Activated CD8-positive, alpha-beta memory T cell treated with anti-CD3 and anti-CD28 coated beads, Interleukin-2, amount 10 ng/mL, durations not matched to agents 7 days and 5 days (primary cell): ENCODE measurements around the gene SSTR3. TPM values are rescaled to one million over a fixed set of nuclear protein-coding genes. Genes with fewer than 3 reads are reported as not detected.
"Not testable (repeated sequence)": the region's sequence is repeated elsewhere in the genome, so short reads cannot be mapped to it uniquely, and the experiment has no call there.

Experiments
- ATAC-seq: fragments of 150-1000 bp; cut with Tn5 transposase; one replicate; pipeline ENCODE4 v1.10.0; 2021; ENCODE audit warnings: moderate library complexity
- CTCF ChIA-PET: fragments of 350-600 bp; sonication (Branson Sonifier 250); formaldehyde crosslinking; loops from one replicate; lab custom pipeline; 2021; ENCODE audit warnings: antibody characterized with exemption; lab: Charles Lee
- DNase-seq: peaks from one replicate; pipeline ENCODE4 v3.0.0-alpha.2; 2020
- H3K27ac Mint-ChIP-seq: one replicate; pipeline ENCODE4 v1.8.0; 2021; ENCODE audit warnings: mild to moderate bottlenecking, mixed read lengths
- H3K27me3 Mint-ChIP-seq: one replicate; pipeline ENCODE4 v1.8.0; 2021; ENCODE audit warnings: mixed read lengths
- H3K36me3 Mint-ChIP-seq: one replicate; pipeline ENCODE4 v1.8.0; 2021; ENCODE audit warnings: mild to moderate bottlenecking, mixed read lengths
- H3K4me1 Mint-ChIP-seq: one replicate; pipeline ENCODE4 v1.8.0; 2021; ENCODE audit warnings: mixed read lengths
- H3K4me3 Mint-ChIP-seq: one replicate; pipeline ENCODE4 v1.8.0; 2021; ENCODE audit warnings: mild to moderate bottlenecking, moderate library complexity, mixed read lengths
- H3K9me3 Mint-ChIP-seq: one replicate; pipeline ENCODE4 v1.8.0; 2022; ENCODE audit warnings: low read depth, mixed read lengths
- total RNA-seq, 2 experiments: library from RNA; stranded (reverse); gene quantifications; one replicate each; pipeline ENCODE4 v1.2.3, GENCODE V29; 2021

Gene SSTR3
- total RNA-seq, 2 experiments from 2014 or later, result 1.3 to 2.2 TPM

DNA sequence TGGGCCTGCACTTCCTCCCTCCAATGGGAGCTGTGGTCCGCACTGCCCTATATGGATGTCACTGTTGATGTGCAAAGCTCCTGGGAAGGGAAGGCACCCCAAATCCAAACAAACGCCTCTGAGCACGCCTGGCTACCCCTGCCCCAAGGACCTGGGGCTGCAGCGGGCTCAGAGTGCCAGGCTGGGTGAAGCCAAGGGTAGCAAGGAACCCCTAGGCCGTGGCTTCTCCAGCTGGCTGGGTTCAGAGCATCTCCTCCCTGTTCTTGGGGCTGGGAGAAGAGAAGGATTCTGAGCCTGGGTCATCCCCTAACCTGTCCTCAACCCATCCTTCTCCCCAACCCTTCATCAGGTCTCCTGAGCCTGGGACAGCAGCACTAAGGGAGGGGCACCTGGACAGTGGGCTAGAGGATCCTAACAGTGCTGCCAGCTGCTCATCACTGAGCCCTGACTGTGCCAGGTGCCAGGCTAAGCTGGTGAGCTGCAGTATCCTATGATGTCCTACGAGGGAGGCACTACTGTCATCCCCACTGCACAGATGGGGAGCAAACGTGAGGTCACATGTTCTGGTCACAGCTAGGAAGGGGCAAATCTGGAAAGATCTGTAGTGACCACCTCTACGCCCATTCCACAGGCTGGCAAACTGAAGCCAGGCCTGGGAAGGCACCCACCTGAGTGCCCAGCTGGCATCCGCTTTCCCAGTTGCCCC, 3.0 kb downstream of the SSTR3 start:
- Mint-ChIP-seq H3K4me3 (no peak overlapping the region), H3K27me3 (no peaks in the 10 kb centered on the region), H3K9me3 (no peaks in the 10 kb centered on the region), H3K27ac (no peak overlapping the region), H3K4me1 (no peaks in the 10 kb centered on the region), H3K36me3 (no peaks in the 10 kb centered on the region)
- DNase-seq (no peak), ATAC-seq (no peak)
- CTCF ChIA-PET, result interaction anchor here (0.9 to 3.9 kb wide), 4 partner anchors 9 to 25 kb away, joined by 3 to 24 read pairs (median 3); no protein-coding TSS in a partner anchor

DNA sequence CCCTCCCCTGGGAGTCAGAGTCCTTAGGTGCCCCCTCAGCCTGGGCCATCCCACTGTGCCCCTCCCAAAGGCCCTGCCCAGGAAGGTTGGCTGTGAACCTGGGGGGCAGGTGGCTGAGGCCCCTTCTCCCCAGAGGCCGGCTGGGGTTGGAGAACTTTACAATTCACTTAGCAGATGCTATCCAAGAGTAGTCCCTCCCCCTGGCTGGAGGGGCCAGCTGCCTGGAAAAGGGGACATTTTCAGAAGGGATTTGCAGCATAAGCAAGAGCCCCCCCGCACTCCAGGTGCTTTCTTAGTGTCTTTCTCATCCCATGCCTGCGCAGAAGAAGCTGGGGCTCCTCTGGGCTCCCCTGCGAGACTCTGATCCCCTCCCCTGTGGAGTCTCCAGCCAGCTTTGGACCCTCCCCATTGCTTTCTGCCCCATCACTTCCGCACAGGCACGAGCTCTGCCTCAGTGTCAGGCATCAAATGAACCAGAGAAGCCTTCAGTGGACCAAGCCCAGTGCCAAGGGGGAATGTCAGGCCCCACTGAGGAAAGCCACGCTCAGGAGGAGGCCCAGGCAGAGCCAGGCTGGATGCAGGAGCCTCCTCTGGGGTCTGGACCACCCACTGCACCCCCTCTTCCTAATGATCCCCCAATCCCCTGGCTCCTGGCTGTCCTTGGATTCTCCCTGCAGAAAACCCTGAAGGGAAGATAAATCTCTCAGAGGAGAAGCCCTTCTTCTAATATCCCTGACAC, 3.7 kb downstream of the SSTR3 start:
- no peaks in the 10 kb centered on the region for H3K36me3 Mint-ChIP-seq
- CTCF ChIA-PET, result interaction anchor here (0.9 to 3.9 kb wide), 3 partner anchors 8 to 15 kb away, joined by 3 to 24 read pairs (median 3); no protein-coding TSS in a partner anchor
- no peaks in the 10 kb centered on the region for H3K4me1 Mint-ChIP-seq
- no peak for DNase-seq
- H3K27me3 Mint-ChIP-seq, result no peaks in the 10 kb centered on the region
- no peak overlapping the region for H3K27ac Mint-ChIP-seq
- no peaks in the 10 kb centered on the region for H3K9me3 Mint-ChIP-seq
- no peak overlapping the region for H3K4me3 Mint-ChIP-seq
- ATAC-seq, result no peak

DNA sequence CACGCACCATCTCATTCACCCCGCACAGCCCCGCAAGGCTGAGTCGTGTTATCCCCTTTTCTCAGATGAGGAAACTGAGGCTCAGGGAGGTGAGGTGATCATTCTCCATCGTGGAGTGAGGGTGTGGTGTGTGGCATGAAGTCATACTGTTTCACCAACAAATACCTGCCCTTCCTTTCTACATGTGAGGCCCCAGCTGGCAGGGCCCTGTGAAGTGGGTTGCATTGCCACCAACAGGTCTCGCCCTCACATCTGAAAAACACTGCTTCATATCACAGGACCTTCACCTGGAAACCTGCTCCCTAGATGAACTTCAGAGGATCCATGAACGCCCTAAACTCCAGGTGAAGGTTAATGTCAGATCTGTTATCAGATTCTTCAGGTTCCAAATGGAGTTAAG, 4.3 kb downstream of the SSTR3 start:
- H3K4me1 Mint-ChIP-seq, result no peaks in the 10 kb centered on the region
- ATAC-seq (no peak), DNase-seq (no peak)
- H3K27me3 Mint-ChIP-seq, result no peaks in the 10 kb centered on the region
- CTCF ChIA-PET, result interaction anchor here (1.1 to 3.9 kb wide), 2 partner anchors 8 to 14 kb away, joined by 3 to 24 read pairs; no protein-coding TSS in a partner anchor
- no peak overlapping the region for H3K27ac Mint-ChIP-seq
- H3K9me3 Mint-ChIP-seq, result no peaks in the 10 kb centered on the region
- no peaks in the 10 kb centered on the region for H3K36me3 Mint-ChIP-seq
- no peak overlapping the region for H3K4me3 Mint-ChIP-seq

DNA sequence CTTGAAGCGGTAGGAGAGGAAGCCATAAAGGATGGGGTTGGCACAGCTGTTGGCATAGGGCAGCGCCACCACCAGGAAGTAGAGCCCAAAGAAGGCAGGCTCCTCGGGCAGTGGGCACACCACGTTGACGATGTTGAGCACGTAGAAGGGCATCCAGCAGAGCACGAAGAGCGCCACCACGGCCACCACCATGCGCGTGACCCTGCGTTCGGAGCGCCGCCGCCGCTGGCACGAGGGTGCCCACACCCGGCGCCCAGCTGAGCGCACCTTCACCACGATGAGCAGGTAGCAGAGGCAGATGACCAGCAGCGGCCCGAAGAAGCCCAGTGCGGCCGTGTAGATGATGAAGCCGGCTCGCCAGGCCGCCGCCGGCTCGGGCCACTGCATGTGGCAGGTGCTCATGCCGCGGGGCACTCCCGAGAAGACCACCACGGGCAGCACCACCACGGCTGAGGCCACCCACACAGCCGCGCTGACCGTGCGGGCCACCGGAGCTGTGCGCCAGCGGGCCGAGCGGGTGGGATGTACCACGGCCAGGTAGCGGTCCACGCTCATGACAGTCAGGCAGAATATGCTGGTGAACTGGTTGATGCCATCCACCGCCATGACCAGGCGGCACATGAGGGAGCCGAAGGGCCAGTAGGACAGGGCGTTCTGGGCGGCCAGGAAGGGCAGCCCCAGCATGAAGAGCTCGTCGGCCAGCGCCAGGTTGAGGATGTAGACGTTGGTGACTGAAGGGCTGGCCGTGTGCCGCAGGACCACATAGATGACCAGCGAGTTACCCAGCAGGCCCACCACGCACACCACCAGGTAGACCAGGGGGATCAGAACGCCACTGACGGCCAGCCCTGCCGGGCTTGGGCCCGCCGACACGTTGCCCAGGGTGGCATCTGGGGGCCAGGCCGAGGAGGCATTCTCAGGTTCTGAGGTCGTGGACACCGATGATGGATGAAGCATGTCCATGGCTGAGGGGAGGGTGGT, 5.1 kb downstream of the SSTR3 start:
- H3K9me3 Mint-ChIP-seq, result no peaks in the 10 kb centered on the region
- H3K4me3 Mint-ChIP-seq, result no peak overlapping the region
- DNase-seq, result no peak
- no peak for ATAC-seq
- H3K4me1 Mint-ChIP-seq, result no peaks in the 10 kb centered on the region
- H3K27me3 Mint-ChIP-seq, result no peaks in the 10 kb centered on the region
- no peaks in the 10 kb centered on the region for H3K36me3 Mint-ChIP-seq
- H3K27ac Mint-ChIP-seq, result no peak overlapping the region
- CTCF ChIA-PET, result interaction anchor here (1.5 kb wide), 1 partner anchor 45 kb away, joined by 3 read pairs; no protein-coding TSS in a partner anchor

DNA sequence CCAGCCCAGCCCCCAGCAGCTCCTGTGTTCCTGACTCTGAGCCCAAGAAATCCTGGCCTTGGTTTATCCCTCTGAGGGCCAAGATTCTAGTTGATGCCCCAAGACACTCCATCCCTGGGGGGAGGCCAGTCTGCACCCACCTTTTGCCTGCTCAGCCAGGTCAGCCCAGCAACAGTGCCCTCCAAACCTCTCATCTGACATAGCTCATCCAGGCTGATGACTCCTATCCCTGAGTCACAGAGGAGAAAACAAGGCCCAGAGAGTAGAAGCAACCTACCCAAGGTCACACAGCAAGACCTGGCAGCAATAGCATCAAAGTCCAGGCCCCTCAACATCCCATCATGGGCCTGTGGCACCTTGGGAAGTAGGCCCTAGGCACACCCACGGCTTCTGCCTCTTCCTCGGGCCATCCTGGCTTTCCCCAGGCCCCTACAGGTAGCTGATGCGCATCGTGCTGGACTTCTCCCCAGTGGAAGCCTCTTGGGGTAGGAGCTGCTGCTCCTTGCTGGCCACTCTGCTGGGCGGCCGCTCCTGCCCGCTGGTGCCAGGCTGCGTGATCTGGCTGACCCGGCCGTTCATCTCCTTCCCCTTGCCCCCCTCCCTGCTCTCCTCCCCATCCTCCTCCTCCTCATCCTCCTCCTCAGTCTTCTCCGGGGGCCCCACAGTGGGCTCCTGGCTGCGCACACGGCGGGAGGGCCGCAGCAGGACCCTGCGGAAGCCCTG, 6.0 kb downstream of the SSTR3 start:
- Mint-ChIP-seq H3K9me3 (no peaks in the 10 kb centered on the region), H3K27ac (no peak overlapping the region), H3K27me3 (no peaks in the 10 kb centered on the region), H3K4me3 (no peak overlapping the region), H3K36me3 (no peaks in the 10 kb centered on the region), H3K4me1 (peaks cover 3% of the 10 kb centered on the region)
- DNase-seq (no peak), ATAC-seq (no peak)
- CTCF ChIA-PET, result interaction anchor here (1.2 to 1.8 kb wide), 3 partner anchors 11 to 44 kb away, joined by 3 to 9 read pairs (median 3); no protein-coding TSS in a partner anchor

DNA sequence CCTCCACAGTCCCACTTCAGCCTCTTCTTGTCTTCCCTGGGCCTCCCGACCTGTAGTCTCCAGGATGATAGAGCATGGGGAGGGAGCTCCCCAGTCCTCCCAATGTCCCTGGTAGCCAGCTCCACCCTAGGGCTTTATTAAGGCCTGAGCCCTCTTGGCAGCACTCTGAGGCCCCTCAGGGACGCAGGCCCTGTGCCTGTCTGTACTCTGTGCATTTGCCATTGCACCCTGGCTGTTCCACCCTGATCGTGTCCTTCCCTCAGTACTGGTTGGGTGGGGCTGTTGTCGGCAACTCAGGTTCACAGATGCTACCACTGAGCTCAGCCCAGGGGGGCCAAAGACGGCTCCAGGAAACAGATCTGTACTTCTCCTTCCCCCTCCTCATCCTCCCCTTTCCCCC, 7.2 kb downstream of the SSTR3 start:
- Mint-ChIP-seq H3K4me3 (no peak overlapping the region), H3K9me3 (no peaks in the 10 kb centered on the region), H3K4me1 (peaks cover 6% of the 10 kb centered on the region), H3K27me3 (no peaks in the 10 kb centered on the region), H3K27ac (no peak overlapping the region), H3K36me3 (no peaks in the 10 kb centered on the region)
- CTCF ChIA-PET, result interaction anchor here (0.8 to 1.8 kb wide), 3 partner anchors 12 to 111 kb away, joined by 3 to 9 read pairs (median 3); no protein-coding TSS in a partner anchor
- no peak for ATAC-seq
- DNase-seq, result no peak

DNA sequence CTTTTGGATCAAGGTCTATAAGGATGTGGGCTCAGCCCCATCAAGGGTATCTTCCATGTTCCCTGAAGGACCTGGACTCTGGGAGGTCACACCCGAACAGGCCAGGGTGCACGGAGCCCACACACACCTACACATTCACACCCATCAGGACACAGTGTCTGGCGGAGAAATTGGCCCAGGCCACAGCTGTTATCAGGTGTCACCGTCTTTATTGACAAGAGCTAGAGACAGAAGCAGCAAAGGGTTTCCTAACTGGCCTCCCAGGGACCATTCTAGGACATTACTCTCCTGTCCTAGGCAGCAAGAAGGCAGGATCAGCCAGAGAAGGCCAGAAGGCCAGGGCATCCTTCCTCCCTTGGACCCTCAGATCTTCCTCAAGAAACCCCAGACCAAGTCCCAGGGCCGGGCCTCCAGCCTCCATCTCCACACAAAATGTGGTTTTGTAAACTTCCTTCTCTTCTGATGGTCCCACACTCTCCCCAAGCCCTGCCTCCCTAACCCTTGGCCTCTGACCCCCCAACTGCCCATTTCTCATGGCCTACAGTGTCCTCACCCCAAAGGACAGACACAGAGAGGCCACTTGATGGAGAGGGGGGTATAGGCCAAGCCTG, 8.1 kb downstream of the SSTR3 start:
- H3K36me3 Mint-ChIP-seq, result no peaks in the 10 kb centered on the region
- no peak overlapping the region for H3K4me3 Mint-ChIP-seq
- peaks cover 12% of the 10 kb centered on the region for H3K4me1 Mint-ChIP-seq
- ATAC-seq (no peak), DNase-seq (no peak)
- H3K27me3 Mint-ChIP-seq, result no peaks in the 10 kb centered on the region
- H3K27ac Mint-ChIP-seq, result no peak overlapping the region
- CTCF ChIA-PET, result interaction anchor here (0.8 kb wide), 1 partner anchor 57 kb away, joined by 3 read pairs; no protein-coding TSS in a partner anchor
- no peaks in the 10 kb centered on the region for H3K9me3 Mint-ChIP-seq

DNA sequence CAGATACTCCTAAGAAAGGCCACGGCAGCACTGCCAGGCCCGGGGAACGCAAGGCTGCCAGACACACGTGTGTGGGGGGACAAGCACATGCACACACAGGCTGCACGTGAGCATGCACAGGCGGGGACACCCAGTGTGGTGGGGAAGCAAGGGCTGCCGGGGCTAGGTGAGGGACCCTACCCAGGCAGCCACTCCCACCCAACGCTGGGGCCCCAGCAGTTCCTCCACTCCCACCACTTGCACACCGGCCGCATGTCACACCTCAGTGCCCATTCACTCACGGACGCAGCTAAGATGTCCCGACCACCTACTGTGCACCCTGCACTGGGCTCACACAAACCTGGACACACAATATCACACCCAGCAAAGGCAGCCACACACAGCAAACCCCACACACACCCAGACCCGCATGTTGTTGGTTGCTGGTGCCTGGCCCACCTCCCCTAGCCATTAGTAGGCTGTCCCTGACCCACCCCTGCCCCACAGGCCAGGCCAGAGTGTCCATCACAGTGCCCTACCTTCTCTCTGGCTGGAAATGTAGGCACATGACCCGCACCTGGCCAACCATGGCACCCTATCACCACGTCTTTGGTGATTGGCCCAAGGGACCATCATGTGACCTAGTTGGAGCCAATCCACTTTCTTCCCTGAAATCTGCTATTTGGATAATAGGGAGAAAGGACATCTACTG, 8.8 kb downstream of the SSTR3 start:
- Mint-ChIP-seq H3K36me3 (no peaks in the 10 kb centered on the region), H3K27ac (no peak overlapping the region), H3K4me1 (peaks cover 12% of the 10 kb centered on the region), H3K4me3 (no peak overlapping the region), H3K27me3 (no peaks in the 10 kb centered on the region), H3K9me3 (no peaks in the 10 kb centered on the region)
- no peak for DNase-seq
- no peak for ATAC-seq
- CTCF ChIA-PET, result no interaction called here

DNA sequence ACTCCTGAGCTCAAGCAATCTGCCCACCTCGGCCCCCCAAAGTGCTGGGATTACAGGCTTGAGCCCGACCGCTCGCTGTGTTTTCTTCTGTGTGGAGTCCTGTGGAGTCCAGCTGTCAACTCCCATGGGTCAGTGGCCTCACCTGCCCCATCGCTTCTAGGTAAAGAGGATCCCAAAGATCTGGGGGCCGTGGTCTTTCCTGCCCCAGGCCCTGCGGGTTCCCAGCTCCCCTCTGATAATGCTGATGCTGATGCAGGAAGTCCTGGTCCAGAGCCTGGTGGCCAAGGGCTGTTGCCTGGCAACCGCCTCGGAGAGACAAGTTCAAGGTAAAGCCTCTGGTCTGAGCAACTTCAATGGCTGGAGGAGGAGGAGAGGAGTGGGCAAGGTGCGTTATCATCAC, 9.6 kb downstream of the SSTR3 start:
- Mint-ChIP-seq H3K4me1 (peaks cover 19% of the 10 kb centered on the region), H3K9me3 (no peaks in the 10 kb centered on the region), H3K4me3 (no peak overlapping the region), H3K27ac (no peak overlapping the region), H3K27me3 (no peaks in the 10 kb centered on the region), H3K36me3 (no peaks in the 10 kb centered on the region)
- ATAC-seq (no peak), DNase-seq (no peak)
- CTCF ChIA-PET, result interaction anchor here (4.5 kb wide), 1 partner anchor 15 kb away, joined by 62 read pairs; no protein-coding TSS in a partner anchor

DNA sequence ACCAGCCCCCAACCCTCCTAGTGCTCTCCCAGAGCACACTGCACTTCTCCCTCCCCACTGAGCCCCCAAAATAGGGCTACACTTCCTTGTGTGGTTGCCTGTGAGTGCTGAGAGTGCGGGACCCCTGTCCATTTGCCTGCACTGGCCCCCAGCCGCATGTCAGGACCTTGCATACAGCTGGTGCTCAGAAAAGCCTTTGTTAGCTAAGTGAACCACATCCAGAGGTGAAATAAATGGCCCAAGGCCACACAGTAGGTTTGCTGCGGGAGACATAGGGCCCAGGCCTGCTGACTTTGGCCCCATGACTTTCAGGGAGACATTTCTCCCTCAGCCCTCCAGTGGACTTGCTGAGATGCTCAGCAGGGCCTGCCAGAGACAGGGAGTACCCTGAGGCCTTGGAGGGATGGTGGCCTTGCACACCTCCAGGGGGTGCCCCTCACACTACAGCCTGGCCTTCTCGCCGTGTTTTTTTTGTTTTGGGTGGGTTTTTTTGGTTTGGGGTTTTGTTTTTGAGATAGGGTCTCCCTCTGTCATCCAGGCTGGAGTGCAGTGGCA, 10.2 kb downstream of the SSTR3 start:
- H3K4me3 Mint-ChIP-seq, result no peak overlapping the region
- peaks cover 1% of the 10 kb centered on the region for H3K36me3 Mint-ChIP-seq
- H3K9me3 Mint-ChIP-seq, result no peaks in the 10 kb centered on the region
- CTCF ChIA-PET, result interaction anchor here (0.9 to 6.0 kb wide), 5 partner anchors 8 to 106 kb away, joined by 3 to 62 read pairs (median 24); no protein-coding TSS in a partner anchor
- peaks cover 25% of the 10 kb centered on the region for H3K4me1 Mint-ChIP-seq
- no peaks in the 10 kb centered on the region for H3K27me3 Mint-ChIP-seq
- ATAC-seq (no peak), DNase-seq (no peak)
- H3K27ac Mint-ChIP-seq, result no peak overlapping the region

DNA sequence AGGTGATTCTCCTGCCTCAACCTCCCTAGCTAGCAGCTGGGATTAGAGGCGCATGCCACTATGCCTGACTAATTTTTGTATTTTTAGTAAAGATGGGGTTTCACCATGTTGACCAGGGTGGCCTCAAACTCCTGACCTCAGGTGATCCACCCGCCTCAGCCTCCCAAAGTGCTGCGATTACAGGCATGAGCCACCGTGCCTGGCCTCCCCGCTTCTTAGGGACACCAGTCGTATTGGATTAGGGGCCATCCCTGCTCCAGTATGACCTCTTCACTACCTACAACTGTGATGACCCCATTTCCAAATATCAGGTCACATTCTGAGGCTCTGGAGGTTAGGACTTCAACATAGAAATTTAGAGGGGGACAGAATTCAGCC, 10.8 kb downstream of the SSTR3 start:
- H3K4me3 Mint-ChIP-seq, H3K9me3 Mint-ChIP-seq, H3K27ac Mint-ChIP-seq, DNase-seq, H3K27me3 Mint-ChIP-seq, ATAC-seq, H3K36me3 Mint-ChIP-seq: not testable (repeated sequence)
- H3K4me1 Mint-ChIP-seq, result peaks cover 26% of the 10 kb centered on the region
- CTCF ChIA-PET, result interaction anchor here (0.9 to 6.0 kb wide), 10 partner anchors 8 to 345 kb away, joined by 3 to 150 read pairs (median 25); no protein-coding TSS in a partner anchor
